HG03108 (cell line): ENCODE results near the gene SFRP5.

Experiments used
- ATAC-seq: cut with Tn5 transposase; IDR thresholded peaks from one replicate; pipeline ENCODE4 v1.9.1; 2021; ENCODE audit warnings: moderate library complexity; ENCODE audit not compliant: unreplicated experiment

Gene SFRP5

GRCh38 chr10:97766996-97767924 lies 4.5 kb downstream of the SFRP5 start:
- ATAC-seq, result no peak

GRCh38 chr10:97766106-97766810 lies 5.5 kb downstream of the SFRP5 start:
- no peak for ATAC-seq

GRCh38 chr10:97765201-97765600 lies 6.6 kb downstream of the SFRP5 start:
- no peak for ATAC-seq

GRCh38 chr10:97764519-97764931 lies 7.3 kb downstream of the SFRP5 start:
- no peak for ATAC-seq

- ATAC-seq, result no peak
These were observed 7.9 kb downstream of the SFRP5 start for GRCh38 chr10:97763947-97764346.

GRCh38 chr10:97763411-97763810 lies 8.4 kb downstream of the SFRP5 start:
- no peak for ATAC-seq

- ATAC-seq, result no peak
These were observed 9.0 kb downstream of the SFRP5 start for GRCh38 chr10:97762816-97763215.

GRCh38 chr10:97762056-97762455 lies 9.7 kb downstream of the SFRP5 start:
- no peak for ATAC-seq

GRCh38 chr10:97761331-97761865 lies 10.4 kb downstream of the SFRP5 start:
- ATAC-seq, result no peak

- no peak for ATAC-seq
These were observed 11.1 kb downstream of the SFRP5 start for GRCh38 chr10:97760461-97761257.

GRCh38 chr10:97759946-97760345 lies 11.9 kb downstream of the SFRP5 start:
- no peak for ATAC-seq

GRCh38 chr10:97759158-97759887 lies 12.5 kb downstream of the SFRP5 start:
- peak; percentile 59 for ATAC-seq

GRCh38 chr10:97757471-97757870 lies 14.3 kb downstream of the SFRP5 start:
- ATAC-seq, result no peak

GRCh38 chr10:97755718-97756117 lies 16.1 kb downstream of the SFRP5 start:
- no peak for ATAC-seq

- no peak for ATAC-seq
These were observed 17.1 kb downstream of the SFRP5 start for GRCh38 chr10:97754726-97755125.

GRCh38 chr10:97752956-97753355 lies 18.8 kb downstream of the SFRP5 start:
- no peak for ATAC-seq

GRCh38 chr10:97748116-97748515 lies 23.7 kb downstream of the SFRP5 start:
- ATAC-seq, result no peak

- no peak for ATAC-seq
These were observed 24.2 kb downstream of the SFRP5 start for GRCh38 chr10:97747573-97747972.

- no peak for ATAC-seq
These were observed 27.3 kb downstream of the SFRP5 start for GRCh38 chr10:97744405-97745035.
